Stimulated activated CD8-positive, alpha-beta memory T cell treated with anti-CD3 and anti-CD28 coated beads, Interleukin-15, amount 100 ng/mL, for 4 hours (primary cell): ENCODE data around the gene SUSD4.
"Not testable (repeated sequence)": the region's sequence is repeated elsewhere in the genome, so short reads cannot be mapped to it uniquely, and the experiment has no call there.

Experiments
- DNase-seq, 2 donors: peaks; one replicate each; pipeline ENCODE4 v3.0.0-alpha.2; 2020; ENCODE audit warnings: low read depth in 2 of 2

The SUSD4 gene

DNA sequence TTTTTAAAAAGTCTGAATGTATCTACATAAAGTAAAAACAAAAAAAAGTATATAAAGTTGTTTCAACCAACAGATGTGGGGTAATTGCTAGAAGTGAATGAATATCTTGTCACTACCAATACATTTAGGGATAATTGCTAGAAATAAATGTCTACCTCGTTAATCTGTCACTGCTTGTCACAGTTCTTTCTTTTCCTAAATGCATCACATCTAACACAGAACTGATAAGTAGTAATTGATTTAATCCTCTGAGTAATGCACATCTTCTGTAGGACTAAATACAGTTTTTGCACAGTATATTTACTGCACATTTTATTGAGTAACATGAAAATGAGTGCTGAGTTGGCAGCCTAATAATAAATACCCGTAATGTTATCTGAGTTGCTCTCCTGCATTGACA is 72.2 kb downstream of the SUSD4 start:
- DNase-seq, result no peak

GRCh38 chr1:223290397-223290796 is 73.6 kb downstream of the SUSD4 start:
- DNase-seq, result no peak

- no peak for DNase-seq
Measured at GRCh38 chr1:223289621-223290020, 74.4 kb downstream of the SUSD4 start.

DNA sequence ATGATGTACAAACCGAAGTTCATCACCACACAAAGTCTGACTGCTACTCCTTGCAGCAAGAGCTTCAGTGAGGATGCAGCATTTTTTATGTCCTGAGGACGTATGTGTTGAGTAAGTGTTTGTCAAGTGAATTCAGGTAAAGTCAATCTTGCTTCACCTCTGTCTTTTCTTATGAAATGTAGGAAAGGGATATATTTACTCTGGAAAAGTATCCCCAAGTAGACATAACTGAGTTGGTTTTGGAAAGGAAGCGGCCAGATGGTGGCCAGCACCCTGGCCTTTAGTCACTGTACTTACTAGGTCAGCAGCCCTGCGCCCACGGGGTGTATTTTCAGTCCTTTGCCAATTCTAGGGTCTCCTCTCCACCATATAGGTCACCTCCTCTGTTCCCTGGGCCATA is 75.2 kb downstream of the SUSD4 start:
- DNase-seq, result no peak

- DNase-seq, result no peak
Measured at GRCh38 chr1:223285452-223285851, 78.5 kb downstream of the SUSD4 start.

- not testable (repeated sequence) for DNase-seq
Measured at GRCh38 chr1:223283697-223284096, 80.3 kb downstream of the SUSD4 start.

DNA sequence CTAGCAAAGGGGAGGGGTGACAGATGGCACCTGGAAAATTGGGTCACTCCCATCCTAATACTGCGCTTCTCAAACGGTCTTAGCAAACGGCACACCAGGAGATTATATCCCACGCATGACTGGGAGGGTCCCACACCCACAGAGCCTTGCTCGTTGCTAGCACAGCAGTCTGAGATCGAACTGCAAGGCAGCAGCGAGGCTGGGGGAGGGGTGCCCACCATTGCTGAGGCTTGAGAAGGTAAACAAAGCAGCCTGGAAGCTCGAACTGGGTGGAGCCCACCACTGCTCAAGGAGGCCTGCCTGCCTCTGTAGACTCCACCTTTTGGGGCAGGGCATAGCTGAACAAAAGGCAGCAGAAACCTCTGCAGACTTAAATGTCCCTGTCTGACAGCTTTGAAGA is 85.7 kb downstream of the SUSD4 start:
- not testable (repeated sequence) for DNase-seq

GRCh38 chr1:223276029-223276428 is 87.9 kb downstream of the SUSD4 start:
- no peak for DNase-seq

DNA sequence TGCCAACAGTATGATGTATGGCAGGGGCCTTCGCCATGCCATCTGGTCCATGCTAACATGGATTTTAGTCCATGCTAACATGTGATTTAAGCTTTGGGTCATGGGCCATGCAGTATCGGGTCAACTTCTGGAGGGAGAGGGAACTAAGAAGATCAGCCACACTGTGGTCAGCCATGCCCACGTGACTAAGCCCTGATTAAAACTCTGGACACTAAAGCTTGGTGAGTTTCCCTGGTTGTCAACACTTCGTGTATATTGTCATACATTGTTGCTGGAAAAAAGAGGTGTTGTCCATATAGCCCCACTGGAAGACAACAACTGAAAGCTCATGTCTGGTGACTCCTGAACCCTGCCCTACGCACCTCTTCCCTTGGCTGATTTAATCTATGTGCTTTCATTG is 90.5 kb downstream of the SUSD4 start:
- DNase-seq, result no peak

DNA sequence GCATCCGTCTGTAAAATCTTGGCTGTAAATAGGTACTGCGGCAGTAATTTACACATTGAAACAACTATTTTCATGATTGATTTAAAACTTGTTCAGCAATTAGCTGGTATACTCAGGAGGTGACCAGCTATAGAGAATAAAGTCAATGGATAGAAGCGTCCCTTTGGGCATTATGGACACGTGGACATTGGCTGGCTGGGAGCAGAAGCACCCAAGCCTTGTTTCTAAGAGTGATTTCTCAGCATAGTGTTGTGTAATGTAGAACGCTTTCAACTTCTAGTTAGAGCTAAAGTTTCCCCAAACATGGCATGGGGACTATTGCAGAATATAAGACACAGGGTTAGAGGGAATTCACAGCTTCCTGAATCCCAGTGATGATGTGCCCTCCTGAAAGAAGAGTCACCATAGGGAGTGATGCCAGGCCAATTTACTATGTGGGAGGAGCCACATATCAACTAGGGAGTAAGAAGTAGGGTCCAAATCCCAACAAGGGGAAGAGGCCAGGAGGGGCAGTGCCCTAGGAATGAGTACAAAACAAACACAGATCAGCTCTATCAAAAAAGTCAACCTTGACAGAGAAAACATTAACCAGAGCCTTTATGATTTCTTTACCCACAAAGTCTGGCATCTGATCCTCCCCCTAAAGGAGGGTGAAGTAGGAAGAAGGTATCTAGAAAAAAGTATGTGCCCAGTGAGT is 92.7 kb downstream of the SUSD4 start:
- DNase-seq, result no peak

GRCh38 chr1:223270155-223270554 is 93.8 kb downstream of the SUSD4 start:
- no peak for DNase-seq

- DNase-seq, result no peak
Measured at GRCh38 chr1:223269006-223269405, 95.0 kb downstream of the SUSD4 start.

DNA sequence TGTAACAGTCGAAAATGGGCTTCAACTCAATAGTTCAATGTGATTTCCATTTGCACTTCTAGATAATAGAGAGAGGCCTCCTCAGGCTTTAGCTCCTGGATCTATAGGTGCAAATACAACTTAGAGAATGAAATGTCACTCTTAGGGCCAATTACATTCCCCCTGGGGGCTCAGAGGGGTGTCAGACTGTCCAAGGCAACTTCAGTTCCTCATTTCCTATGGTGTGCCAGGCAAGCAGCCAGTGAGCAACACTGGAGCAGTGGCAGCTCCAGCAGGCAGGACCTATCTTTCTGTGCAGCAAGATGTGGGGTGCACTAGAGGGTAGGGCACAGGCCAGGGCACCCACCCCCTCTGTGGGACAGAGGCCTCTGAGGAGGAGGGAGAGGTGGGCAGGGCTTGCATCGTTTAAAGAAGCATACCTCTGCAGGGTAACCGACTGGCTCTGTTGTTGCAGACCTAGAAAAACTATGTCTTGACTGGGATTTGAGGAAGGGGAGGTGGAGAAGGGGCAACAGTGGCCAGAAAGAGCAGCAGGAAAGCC is 97.3 kb downstream of the SUSD4 start:
- DNase-seq, result no peak

- no peak for DNase-seq
Measured at GRCh38 chr1:223264983-223265908, 98.7 kb downstream of the SUSD4 start.

DNA sequence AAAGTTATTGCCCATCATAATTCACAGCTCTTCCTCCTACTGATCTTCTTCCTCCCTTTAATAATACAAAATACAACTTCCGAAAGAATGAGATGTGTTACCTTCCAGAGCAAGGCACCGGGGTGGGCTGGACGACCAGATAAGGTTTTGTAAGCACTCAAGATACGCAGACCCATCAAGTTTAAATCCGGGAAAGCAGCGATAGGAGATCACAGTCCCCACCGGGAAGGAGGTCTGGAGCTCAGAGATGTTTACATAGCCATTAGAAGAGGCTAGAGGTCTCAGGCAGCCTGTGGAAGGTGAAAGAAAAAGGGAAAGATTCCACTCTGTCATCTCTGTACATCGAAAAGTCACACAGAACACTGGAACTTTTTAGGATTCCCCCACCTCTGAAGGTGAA is 99.4 kb downstream of the SUSD4 start:
- DNase-seq, result no peak

DNA sequence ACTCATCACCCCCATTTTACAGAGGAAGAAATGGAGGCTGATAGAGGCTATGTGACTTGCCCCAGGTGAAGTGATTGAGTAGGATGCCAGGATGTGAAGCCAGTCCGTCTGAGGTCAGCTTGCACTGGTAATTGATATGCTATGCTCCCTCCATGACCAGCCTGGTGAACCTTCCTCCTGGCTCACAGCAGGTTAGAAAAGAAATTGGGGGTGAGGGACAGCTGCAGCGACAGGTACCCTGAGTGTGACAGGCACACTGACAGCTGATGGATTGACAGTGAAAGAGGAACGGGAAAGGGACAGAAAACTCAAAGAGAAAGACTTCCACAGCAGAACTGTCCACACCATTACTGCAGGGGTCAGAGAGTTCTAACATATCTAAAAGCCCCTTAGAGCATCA is 102.1 kb downstream of the SUSD4 start:
- DNase-seq, result no peak

- DNase-seq, result no peak
Measured at GRCh38 chr1:223260712-223261111, 103.3 kb downstream of the SUSD4 start.

DNA sequence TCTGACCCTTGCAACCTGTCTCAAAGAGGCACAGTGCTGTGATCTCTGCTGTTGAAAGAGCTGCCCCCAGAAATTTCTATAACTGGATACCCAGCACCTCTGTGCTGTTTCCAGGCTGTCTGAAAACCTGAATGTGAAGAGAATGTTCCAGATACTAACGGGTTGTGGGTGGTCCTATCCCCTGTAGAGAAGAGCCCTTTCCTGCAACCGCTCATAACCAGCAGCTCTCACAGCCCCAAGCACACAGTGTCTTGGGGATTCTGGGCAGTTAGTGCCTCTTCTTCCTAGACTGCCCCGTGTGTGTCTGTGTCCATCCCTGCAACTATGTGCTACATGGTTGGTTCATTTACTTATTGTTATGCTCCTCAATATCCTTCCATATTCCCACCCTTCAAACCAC is 104.5 kb downstream of the SUSD4 start:
- no peak for DNase-seq

GRCh38 chr1:223258751-223259198 is 105.2 kb downstream of the SUSD4 start:
- no peak for DNase-seq

DNA sequence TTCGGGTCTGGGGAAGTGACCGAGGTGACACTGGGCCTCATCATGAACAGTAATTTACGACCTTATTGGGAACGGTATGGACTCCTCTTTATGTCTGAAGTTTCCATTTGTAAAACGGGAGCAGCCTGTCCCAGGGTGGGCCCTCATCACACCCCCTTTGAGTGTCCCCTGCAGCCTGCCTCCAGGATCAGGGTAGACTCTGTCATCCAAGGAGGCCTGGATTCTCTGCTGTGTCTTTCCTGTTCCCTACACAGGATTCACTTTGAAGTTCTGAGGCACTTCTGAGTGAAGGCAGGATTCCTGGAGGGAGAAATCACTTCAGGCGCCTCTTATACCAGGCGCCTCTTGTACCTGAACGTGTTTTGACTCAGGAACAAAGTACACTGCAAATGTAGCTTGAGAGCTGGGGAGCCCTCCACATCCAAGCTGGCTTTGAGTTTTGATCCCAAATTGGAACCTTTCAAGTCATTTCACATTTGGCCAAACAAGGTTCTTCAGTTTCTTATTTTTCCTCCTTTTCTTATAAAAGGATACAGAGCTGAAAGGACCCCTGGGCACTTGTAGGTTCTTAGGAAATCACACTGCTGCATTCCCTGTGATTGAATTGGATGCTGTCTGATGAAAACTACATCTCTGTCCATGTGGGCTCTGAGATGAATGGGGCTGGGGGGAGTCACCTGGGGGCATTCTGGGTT is 106.0 kb downstream of the SUSD4 start:
- DNase-seq, result no peak

DNA sequence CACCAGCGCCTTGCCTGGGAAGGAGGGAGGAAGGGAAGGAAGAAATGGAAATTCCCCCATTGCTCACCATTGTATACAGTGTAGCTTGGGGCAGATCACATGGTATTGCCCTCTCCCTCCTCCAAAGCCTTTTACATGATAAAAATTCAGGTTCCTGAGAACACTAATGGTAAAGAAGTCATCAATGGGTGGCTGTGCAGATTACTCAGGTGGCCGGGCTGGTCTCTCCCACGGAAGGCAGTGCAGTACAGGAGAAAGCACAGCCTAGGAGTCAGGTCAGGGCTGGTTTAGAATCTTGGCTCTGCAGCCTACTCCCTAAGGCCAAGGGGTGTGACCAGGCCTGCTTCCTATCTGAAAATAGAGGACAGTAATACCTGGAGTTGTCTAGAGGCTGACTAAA is 107.9 kb downstream of the SUSD4 start:
- DNase-seq, result no peak

DNA sequence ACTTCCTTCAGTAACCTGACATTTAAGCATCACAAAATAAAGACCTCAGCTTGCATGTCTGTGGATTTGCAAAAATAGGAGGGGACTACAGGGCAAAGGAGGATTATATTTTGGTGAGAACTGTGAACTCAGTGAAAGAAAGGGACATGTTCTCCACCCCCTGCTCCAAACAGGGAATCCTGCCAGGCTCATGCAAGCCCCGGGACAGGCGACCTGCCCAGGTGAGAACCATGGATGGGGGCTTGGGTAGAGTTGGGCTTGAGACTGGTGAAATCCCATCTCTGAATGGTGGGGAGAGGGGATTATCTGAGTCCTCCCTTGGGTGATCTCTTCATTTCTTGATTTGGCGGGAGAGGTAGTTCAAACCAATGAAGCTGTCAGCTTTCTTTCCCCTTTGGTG is 110.1 kb downstream of the SUSD4 start:
- no peak for DNase-seq
